ENCODE data around the gene TAP2.

DNA sequence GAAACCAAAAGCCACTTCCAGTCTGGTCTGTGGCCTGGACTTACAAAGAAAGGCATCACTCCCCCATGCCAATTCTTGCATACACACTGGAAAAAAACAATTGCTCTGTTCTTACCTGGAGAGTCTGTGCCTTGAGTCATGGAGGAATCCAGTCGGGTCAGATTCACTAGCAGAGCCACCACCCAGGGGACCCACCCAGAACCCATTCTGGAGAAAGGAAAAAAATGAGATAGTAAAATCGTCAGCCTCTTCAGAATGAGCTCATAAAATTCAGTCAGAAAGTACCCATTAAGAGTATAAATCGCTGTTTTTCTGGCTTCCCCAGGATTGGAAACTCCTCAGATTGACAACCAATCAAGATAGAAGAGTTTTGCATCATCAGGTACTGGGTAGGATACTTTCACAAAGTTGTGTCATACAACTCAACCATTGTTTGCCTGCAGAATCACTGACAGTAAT lies 21.8 kb downstream of the TAP2 start, which contains the start of gene HLA-DOB:
- TF ChIP-seq POLR2AphosphoS5 (IDR thresholded peaks at IDR 0.05): peak in 1 of 3 donors; percentile 21
- no peak for TF ChIP-seq CTCF (IDR thresholded peaks at IDR 0.05)

All from breast epithelium (tissue), 3 donors.